GM19099 (cell line): ENCODE results near the gene STAMBPL1.

Experiments
- POLR2A ChIP-seq: IDR thresholded peaks from 3 replicates; pipeline ENCODE4 v1.6.1; 2011; ENCODE audit warnings: low read depth; ENCODE audit not compliant: insufficient read length; ENCODE audit errors: extremely low read depth

The STAMBPL1 gene

GRCh38 chr10:88850712-88851111 lies 29.3 kb upstream of the STAMBPL1 start:
- TF ChIP-seq POLR2A, result no peak

DNA sequence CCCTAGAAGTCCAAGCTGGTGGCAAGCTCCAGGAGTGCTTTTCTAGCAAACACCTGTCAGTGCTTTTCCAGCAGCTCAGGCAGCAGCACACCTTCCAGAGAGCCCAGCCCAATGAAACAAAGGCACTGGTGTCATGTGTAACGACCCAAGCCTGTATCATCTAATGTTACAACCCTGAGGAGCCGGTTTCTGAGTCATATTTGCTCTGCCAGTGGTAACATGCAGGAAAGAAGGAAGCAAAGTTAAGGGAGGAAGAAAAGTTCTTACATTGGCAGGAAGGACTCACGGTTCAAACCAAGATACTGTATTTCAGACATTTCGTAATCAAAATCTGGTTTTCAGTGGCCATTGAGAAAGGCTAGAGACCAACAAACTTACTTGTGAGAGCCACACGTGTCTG lies 28.3 kb upstream of the STAMBPL1 start, which contains the start of gene ANKRD22:
Gene ANKRD22, minus strand, starts transcription at position 139 of the 400 bp plus-strand sequence. CDS start 237 bp downstream, outside the sequence.
- TF ChIP-seq POLR2A, result no peak

DNA sequence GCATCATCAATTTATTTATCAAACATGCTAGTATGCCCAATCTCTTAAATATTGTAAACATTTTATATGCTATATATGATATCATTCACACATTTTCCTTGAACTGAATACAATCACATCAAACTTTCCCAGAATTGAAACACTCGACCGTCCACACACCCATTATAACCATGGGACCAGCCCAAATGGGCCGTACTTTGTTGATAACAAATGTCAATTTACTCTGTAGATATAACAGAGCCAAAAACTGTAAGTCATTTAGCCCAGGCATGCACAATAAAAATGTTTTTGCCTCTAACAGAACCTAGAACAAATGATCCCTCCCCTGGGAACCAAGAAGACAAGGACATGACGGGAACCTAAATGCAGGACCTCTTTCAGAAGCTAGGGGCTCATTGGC lies 27.7 kb upstream of the STAMBPL1 start:
- TF ChIP-seq POLR2A, result no peak

DNA sequence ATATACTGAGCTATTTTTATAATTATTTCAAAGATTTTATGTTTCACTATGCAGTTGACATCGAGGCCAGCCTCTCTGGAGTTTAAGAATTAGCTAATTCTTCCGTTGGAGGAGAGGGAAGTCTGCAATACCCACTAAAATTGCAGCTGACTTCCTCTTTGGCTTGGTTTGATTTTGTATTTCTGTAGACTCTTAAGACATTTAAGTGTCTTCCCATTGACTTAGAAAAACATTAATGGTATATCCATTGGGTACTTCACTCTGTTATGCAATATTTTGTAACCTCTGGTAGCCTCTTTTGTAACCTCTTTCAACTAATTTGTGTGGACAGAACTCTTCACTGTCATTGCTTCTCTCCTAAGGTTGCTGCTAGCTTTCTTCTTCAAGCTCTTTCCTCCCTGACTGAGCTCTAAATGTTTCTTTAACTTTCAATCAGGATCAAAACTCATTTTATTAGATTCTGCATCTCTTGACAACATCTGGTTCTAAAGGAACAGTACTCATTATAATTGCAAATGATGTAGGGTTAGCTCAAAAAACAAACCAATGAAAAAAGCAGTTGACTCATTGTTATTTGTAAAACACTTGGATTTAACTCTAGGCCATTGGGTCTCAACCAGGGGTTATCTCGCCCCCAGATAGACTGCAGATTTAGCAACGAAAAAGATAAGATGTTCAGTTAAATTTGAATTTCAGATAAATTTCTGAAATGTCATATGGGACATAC lies 26.7 kb upstream of the STAMBPL1 start:
- no peak for TF ChIP-seq POLR2A

GRCh38 chr10:88854684-88855083 lies 25.4 kb upstream of the STAMBPL1 start:
- no peak for TF ChIP-seq POLR2A

DNA sequence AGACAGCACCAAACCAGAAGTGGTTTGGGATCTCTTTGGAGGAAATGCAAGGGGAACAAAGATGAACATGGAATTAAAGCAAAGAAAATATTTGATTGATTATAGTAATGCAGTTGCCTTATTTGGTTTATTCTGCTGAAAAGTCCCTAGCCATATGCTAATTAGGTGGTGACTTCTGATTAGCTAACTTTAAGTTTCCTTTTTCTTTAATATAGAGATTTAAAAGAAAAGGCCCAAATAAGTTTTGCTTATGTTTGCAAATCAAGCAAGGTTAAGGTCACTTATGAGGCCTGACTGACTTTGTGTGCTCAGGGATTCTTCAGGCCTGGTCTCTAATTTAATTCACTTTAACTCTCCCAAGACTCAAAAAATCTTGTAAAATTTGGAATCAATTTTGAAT lies 22.2 kb upstream of the STAMBPL1 start:
- TF ChIP-seq POLR2A, result no peak

DNA sequence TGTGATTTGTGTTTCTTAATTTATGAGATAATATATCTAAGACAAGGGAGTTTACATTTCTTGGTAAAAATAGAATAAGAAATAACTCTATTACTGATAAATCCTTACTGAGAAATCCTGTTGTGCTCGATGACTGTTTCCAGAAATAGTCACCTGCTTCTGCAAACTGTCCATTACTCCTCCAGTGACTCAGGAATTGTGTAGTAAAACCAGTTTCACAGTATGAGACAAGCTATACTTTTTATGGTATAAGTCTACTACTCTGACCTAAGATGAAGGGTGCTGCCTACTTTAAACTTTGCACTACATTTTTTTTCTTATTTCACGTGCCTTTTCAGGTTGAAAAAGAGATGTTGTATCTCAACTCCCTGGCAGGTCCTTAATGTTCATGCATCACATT lies 21.6 kb upstream of the STAMBPL1 start:
- no peak for TF ChIP-seq POLR2A

GRCh38 chr10:88861036-88861435 lies 19.0 kb upstream of the STAMBPL1 start:
- no peak for TF ChIP-seq POLR2A

DNA sequence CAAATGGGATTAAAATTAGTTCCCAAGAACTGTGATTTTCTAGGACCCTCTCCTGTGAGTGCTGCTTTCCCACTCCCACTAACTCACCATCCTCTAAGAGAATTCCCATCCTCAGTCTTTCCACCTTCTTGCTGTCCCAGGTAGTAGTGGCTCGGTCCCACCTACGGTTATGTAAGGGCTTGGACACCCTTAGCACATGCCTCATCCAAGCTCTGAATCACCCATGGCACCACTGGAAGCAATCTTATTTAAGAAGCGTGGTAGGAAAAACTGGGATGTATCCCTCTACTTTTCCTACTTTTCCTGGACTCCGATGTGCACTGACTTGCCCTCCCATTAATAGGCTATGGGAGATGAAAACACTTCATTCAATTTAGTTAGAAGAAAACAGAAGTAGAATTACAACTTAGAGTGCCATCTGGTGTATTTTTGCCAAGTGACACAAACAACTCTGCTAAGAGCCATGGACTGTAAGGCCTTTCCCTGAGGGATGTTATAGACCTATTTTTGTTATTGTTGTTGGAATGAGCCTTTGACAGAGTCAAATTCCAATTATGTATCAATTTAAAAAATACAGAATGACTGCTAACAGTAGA lies 14.7 kb upstream of the STAMBPL1 start:
- TF ChIP-seq POLR2A, result no peak

DNA sequence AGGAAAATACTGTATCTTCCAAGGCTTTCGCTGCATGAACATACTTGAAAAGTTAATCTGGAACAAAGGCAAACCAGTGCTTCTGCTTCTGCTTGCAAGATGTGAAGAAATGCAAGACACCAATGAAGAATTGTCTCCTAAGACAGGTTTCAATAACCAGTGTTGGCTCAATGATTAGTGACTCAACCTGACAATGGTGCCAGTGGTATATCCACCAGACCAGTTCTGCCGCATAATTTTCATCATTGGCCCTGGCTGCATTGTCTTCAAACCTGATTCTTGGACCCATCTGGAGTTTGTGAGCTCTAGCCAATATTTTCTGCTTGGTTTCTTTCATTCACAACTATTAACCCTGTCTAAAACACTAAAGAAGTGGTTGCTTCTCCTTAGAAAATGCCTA lies 13.6 kb upstream of the STAMBPL1 start:
- TF ChIP-seq POLR2A, result no peak

DNA sequence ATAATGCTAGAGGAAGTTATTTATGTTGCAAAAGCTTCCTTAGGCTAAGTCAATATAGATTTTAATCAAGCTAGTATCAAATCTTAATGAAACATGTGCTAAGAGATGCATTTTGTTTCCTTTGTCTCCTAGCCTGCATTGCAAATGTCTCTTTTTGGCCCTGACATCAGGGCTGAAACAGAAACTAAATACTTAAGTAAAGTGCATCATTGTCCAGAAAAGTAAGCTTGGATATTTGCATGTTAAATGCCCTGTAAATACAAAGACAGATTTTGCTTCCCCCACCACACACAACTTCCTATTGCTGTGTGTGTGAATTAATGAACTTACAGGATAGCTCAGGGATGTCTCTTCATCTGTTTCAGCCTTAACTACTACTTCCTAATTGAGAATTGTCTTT lies 10.0 kb upstream of the STAMBPL1 start:
- TF ChIP-seq POLR2A, result no peak

GRCh38 chr10:88873757-88874156 lies 6.3 kb upstream of the STAMBPL1 start:
- no peak for TF ChIP-seq POLR2A

GRCh38 chr10:88874281-88874680 lies 5.8 kb upstream of the STAMBPL1 start:
- no peak for TF ChIP-seq POLR2A

- no peak for TF ChIP-seq POLR2A
Measured at GRCh38 chr10:88875081-88875480, 5.0 kb upstream of the STAMBPL1 start.

DNA sequence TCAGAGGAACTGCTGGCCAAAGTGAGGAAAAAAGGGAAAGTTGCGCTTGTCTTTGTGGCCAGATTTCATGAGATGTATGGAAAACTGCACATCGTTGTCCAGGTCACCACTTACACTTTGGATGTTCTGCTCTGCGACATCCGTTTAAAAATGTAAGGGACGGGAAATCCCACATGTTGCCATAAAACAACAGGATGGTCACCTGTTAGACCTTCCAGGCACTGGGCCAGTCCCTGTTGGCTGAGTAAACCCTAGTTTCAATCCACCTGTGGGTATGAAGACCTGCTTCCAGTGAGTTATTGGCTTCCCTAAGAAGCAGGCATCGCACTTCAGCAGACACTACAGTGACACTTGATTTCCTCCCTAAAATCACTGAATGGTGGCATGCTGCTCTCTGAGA lies 2.7 kb upstream of the STAMBPL1 start:
- no peak for TF ChIP-seq POLR2A

DNA sequence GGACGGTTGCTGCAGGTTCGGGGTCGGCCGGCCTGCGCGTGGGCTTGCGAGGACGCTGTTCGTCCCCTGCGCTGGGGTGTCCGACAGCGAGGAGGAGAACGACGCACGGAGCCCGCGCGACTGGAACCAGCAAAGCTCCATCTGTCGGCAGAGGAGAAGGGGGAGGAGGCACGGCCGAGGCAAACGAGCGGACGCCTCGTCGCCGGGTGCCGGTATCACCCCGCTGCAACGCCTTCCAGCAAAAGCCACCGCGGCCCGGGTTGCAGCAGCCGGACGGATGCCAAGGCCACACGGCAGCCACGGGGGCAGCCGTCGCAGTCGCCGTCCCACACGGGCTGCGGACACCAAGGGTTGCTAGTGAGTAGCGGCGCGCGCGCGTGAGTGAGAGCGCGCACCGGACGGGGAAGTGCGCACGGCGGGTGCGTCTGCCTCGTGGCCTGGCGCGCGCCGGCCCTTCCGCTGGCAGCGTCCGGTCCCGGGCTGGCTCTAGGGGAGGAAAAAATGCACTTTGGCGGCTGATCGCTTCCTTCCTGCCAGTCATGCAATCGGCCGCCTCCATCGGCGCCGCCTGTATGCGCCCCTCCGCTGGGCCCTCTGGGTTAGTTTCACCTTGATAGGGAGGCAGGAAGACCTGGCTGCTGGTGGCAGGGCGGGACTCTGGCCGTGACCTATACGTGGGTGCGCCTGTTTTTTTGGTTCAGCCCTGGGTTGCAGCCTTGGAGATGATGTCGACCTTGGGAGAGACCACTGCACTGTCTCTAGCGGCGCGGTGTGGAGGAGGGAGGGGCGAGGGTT lies 434 bp downstream of the STAMBPL1 start:
- TF ChIP-seq POLR2A, result peak; percentile 83
